Ectodermal cell (in vitro differentiated cells): ENCODE data around the gene LHPP.
"Not testable (repeated sequence)": the region's sequence is repeated elsewhere in the genome, so short reads cannot be mapped to it uniquely, and the experiment has no call there.

Source experiments
- H3K27ac ChIP-seq: 2 replicates; pipeline ENCODE4 v1.7.0; 2013; ENCODE audit warnings: mild to moderate bottlenecking, low read depth, low read length; ENCODE audit not compliant: insufficient read depth, poor library complexity, severe bottlenecking
- H3K27me3 ChIP-seq: 2 replicates; pipeline ENCODE4 v1.7.0; 2013; ENCODE audit warnings: mild to moderate bottlenecking, low read length; ENCODE audit not compliant: insufficient read depth, control insufficient read depth, poor library complexity, severe bottlenecking
- H3K36me3 ChIP-seq: one replicate; pipeline ENCODE4 v1.7.0; 2013; ENCODE audit warnings: low read length; ENCODE audit not compliant: control insufficient read depth, insufficient read depth
- H3K4me1 ChIP-seq: one replicate; pipeline ENCODE4 v1.7.0; 2013; ENCODE audit warnings: low read length; ENCODE audit not compliant: control insufficient read depth, insufficient read depth
- H3K4me3 ChIP-seq: 2 replicates; pipeline ENCODE4 v1.7.0; 2013; ENCODE audit warnings: low read depth, low read length, control low read depth; ENCODE audit not compliant: insufficient read depth
- H3K9me3 ChIP-seq: 2 replicates; pipeline ENCODE4 v1.7.0; 2013; ENCODE audit warnings: mild to moderate bottlenecking, low read length, moderate library complexity; ENCODE audit not compliant: control insufficient read depth
- WGBS, 2 experiments: methylation state at CpG; one replicate each; pipeline ENCODE4 v1.1.7; 2013; ENCODE audit warnings: missing lambda C conversion rate in 2 of 2; 5-methylcytosine and 5-hydroxymethylcytosine counted together

LHPP gene

DNA sequence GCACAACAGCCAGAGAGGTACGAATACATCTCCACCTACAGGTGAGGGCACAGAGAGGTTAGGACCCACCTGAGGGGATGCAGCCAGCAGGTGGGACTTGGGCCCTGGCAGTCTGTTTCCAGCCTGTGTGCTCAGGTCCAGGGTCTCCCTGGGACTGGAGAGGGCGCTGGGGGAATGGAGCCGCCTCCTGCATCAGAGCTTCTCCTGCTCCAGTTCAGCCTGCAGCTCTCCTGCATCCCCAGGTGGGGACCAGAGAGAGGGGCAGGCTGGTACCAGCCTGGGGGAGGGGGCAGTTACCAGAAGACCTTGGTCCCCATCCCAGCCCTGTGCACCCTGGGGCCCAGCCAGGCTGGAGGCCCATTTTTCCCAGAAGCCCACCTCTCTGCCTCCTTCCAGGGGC lies 80.7 kb downstream of the LHPP start:
- WGBS, 2 experiments = 96 to 98% methylated on average over 3 of the region's 3 CpGs
- H3K27me3 ChIP-seq = no peaks in the 10 kb centered on the region
- H3K36me3 ChIP-seq = no peaks in the 10 kb centered on the region

GRCh38 chr10:124543146-124543545 lies 81.5 kb downstream of the LHPP start:
- WGBS, 2 experiments = 90 to 92% methylated on average over 13 of the region's 13 CpGs
- Histone ChIP-seq H3K4me1 (no peaks in the 10 kb centered on the region), H3K27me3 (no peaks in the 10 kb centered on the region), H3K9me3 (no peaks in the 10 kb centered on the region), H3K4me3 (no peak overlapping the region), H3K36me3 (no peaks in the 10 kb centered on the region), H3K27ac (no peak overlapping the region)

More for the DNA sequence above, 80.7 kb downstream of the LHPP start:
- H3K4me3 ChIP-seq = no peak overlapping the region
- H3K9me3 ChIP-seq = no peaks in the 10 kb centered on the region
- H3K4me1 ChIP-seq = no peaks in the 10 kb centered on the region
- no peak overlapping the region for H3K27ac ChIP-seq

DNA sequence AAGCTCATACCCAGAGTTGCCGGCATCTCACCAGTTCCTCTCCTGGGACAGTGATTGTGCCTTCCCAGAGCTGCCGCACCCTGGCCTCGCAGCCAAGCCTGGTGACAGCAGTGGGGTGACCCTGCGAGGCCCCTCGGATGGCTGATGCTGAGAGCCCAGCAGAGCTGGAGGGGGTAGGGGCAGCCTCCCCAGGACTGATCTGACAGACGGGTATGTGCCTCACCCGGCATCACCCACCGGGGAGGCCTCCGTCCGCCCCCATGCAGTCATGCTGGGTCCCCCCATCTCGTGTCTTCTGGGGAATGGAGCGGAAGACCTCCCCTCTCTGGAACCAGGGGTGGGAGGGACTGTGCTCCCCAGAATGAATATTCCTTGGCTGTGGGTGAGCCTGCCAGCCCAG lies 82.3 kb downstream of the LHPP start:
- H3K4me3 ChIP-seq = no peak overlapping the region
- no peaks in the 10 kb centered on the region for H3K4me1 ChIP-seq
- no peaks in the 10 kb centered on the region for H3K36me3 ChIP-seq
- no peak overlapping the region for H3K27ac ChIP-seq
- H3K27me3 ChIP-seq = no peaks in the 10 kb centered on the region
- no peaks in the 10 kb centered on the region for H3K9me3 ChIP-seq
- 93% methylated on average over 12 of the region's 12 CpGs for WGBS, 2 experiments

DNA sequence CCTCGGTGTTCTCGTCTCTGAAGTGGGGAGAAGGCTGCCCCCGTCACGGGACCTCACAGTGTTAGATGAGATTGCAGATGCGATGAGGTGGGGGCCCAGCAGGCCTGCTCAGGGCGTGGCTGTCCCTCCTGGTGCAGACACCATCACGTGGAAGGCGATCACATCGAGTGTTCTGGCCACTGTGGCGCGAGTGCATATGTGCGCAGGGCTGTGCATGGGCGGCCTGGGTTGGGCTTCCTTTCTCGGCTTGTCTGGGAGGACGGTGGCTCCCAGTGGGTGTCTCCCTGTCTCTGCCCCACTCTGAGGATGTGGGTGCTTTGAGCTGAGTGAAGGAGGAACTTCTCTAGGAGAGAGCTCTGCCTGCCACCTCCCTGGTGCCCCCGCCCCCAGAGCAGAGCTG lies 83.1 kb downstream of the LHPP start:
- Histone ChIP-seq H3K4me3 (no peak overlapping the region), H3K27me3 (no peaks in the 10 kb centered on the region), H3K9me3 (no peaks in the 10 kb centered on the region), H3K4me1 (no peaks in the 10 kb centered on the region), H3K36me3 (no peaks in the 10 kb centered on the region), H3K27ac (no peak overlapping the region)
- WGBS, 2 experiments = 93 to 94% methylated on average over 16 of the region's 16 CpGs

DNA sequence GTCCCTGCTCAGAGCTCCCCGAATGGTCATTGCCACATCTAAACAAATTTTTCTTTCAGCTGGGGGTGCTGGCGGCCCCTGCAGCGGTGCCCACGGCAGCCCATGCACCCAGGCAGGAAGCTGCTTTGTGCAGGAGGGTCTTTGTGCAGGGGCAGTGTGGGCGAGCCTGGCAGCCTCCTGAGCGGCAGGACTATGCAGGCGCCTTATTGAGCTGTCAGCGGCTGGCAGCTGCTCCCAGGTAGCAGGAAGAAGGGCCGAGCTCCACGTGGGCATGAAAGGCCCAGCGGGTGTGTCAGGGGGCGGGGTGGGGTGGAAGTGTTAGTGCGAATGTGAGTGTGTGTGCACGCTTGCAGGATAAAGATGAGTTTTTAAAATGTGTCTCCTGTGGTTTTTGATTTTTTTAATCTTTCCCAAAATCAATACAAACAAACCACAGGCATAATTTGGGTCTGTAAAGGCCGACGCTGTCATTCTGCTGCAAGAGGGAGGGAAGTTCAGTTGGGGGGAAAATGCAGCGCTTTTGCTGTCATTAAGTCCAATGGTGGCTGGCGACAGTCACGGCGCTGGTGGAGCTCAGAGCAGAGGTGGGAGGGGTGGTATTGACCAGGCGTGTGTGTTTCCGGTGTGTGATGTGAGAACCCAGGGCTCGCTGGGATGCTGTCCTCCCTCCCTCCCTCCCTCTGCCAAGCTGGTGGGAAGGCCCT lies 83.9 kb downstream of the LHPP start:
- Histone ChIP-seq H3K27ac (no peak overlapping the region), H3K4me3 (no peak overlapping the region), H3K27me3 (no peaks in the 10 kb centered on the region), H3K9me3 (no peaks in the 10 kb centered on the region), H3K36me3 (no peaks in the 10 kb centered on the region), H3K4me1 (no peaks in the 10 kb centered on the region)
- 83 to 85% methylated on average over 23 of the region's 23 CpGs for WGBS, 2 experiments

GRCh38 chr10:124546055-124546369 lies 84.4 kb downstream of the LHPP start:
- H3K27ac ChIP-seq = no peak overlapping the region
- 93 to 97% methylated on average over 9 of the region's 9 CpGs for WGBS, 2 experiments

GRCh38 chr10:124546957-124547646 lies 85.5 kb downstream of the LHPP start:
- Histone ChIP-seq H3K27me3 (no peaks in the 10 kb centered on the region), H3K36me3 (no peaks in the 10 kb centered on the region), H3K4me1 (peaks cover 7% of the 10 kb centered on the region), H3K9me3 (no peaks in the 10 kb centered on the region), H3K27ac (no peak overlapping the region), H3K4me3 (no peak overlapping the region)
- WGBS, 2 experiments = 83 to 85% methylated on average over 15 of the region's 15 CpGs

More at GRCh38 chr10:124546055-124546369, 84.4 kb downstream of the LHPP start:
- Histone ChIP-seq H3K27me3 (no peaks in the 10 kb centered on the region), H3K36me3 (no peaks in the 10 kb centered on the region), H3K4me1 (no peaks in the 10 kb centered on the region), H3K4me3 (no peak overlapping the region), H3K9me3 (no peaks in the 10 kb centered on the region)

GRCh38 chr10:124547647-124548168 lies 86.1 kb downstream of the LHPP start:
- Histone ChIP-seq H3K4me3 (no peak overlapping the region), H3K27me3 (no peaks in the 10 kb centered on the region), H3K4me1 (peaks cover 12% of the 10 kb centered on the region), H3K36me3 (no peaks in the 10 kb centered on the region), H3K9me3 (no peaks in the 10 kb centered on the region), H3K27ac (no peak overlapping the region)
- 90 to 91% methylated on average over 13 of the region's 13 CpGs for WGBS, 2 experiments

- not testable (repeated sequence) for H3K27ac ChIP-seq, H3K4me3 ChIP-seq, H3K27me3 ChIP-seq, H3K36me3 ChIP-seq, H3K9me3 ChIP-seq
- peaks cover 15% of the 10 kb centered on the region for H3K4me1 ChIP-seq
- WGBS, 2 experiments = 92 to 96% methylated on average over 3 of the region's 3 CpGs
Observed at GRCh38 chr10:124549171-124549570, 87.5 kb downstream of the LHPP start.

- no peak overlapping the region for H3K27ac ChIP-seq
- 91 to 92% methylated on average over 26 of the region's 26 CpGs for WGBS, 2 experiments
- H3K9me3 ChIP-seq = no peaks in the 10 kb centered on the region
- H3K4me3 ChIP-seq = no peak overlapping the region
- H3K36me3 ChIP-seq = no peaks in the 10 kb centered on the region
- peaks cover 15% of the 10 kb centered on the region for H3K4me1 ChIP-seq
- no peaks in the 10 kb centered on the region for H3K27me3 ChIP-seq
Observed at GRCh38 chr10:124550293-124551034, 88.8 kb downstream of the LHPP start.
